Activated CD4-positive, alpha-beta memory T cell treated with anti-CD3 and anti-CD28 coated beads for 36 hours (primary cell): ENCODE results near the gene C2CD4A. TPM values are rescaled to one million over a fixed set of nuclear protein-coding genes. Genes with fewer than 3 reads are reported as not detected.

Source experiments
- total RNA-seq, 2 experiments: library from RNA; stranded (reverse); gene quantifications; one replicate each; pipeline ENCODE4 v1.2.3, GENCODE V29; 2021

C2CD4A gene
- total RNA-seq, 2 experiments from 2014 or later: 2.3 to 2.6 TPM

Other genes with a start within 250 kb of the C2CD4A start
- gene VPS13C, start 6.5 kb upstream of the C2CD4A start, total RNA-seq: 10 to 100 TPM; 44.6 to 52.4 TPM
- 1 to 10 TPM; 1.5 TPM for gene C2CD4B, start 98.3 kb downstream of the C2CD4A start, total RNA-seq